ENCODE data around the gene RBFOX1. TPM values are rescaled to one million over a fixed set of nuclear protein-coding genes. Genes with fewer than 3 reads are reported as not detected.

The RBFOX1 gene
- total RNA-seq, 3 donors from 2014 or later: 4.1 to 7.7 (median 5.1) TPM

GRCh38 chr16:7458144-7458543 is 125.5 kb downstream of the RBFOX1 start:
- ATAC-seq: no peak
- H3K36me3 ChIP-seq (ENCODE audit: low read depth): no peaks in the 10 kb centered on the region
- intact Hi-C loops (cut with DNase I, micrococcal nuclease): no loop called here

GRCh38 chr16:7470344-7470743 is 137.7 kb downstream of the RBFOX1 start:
- Histone ChIP-seq H3K4me3 (no peak overlapping the region), H3K9me3 (no peaks in the 10 kb centered on the region), H3K4me1 (ENCODE audit: low read depth) (no peaks in the 10 kb centered on the region), H3K36me3 (ENCODE audit: low read depth) (no peaks in the 10 kb centered on the region)
- TF ChIP-seq CTCF (IDR thresholded peaks at IDR 0.05): no peak
- intact Hi-C loops (cut with DNase I, micrococcal nuclease): no loop called here
- ATAC-seq: no peak
- DNase-seq: no peak

More at GRCh38 chr16:7458144-7458543, 125.5 kb downstream of the RBFOX1 start:
- no peak for DNase-seq
- Histone ChIP-seq H3K4me1 (ENCODE audit: low read depth) (no peaks in the 10 kb centered on the region), H3K4me3 (no peak overlapping the region), H3K9me3 (no peaks in the 10 kb centered on the region)
- no peak for TF ChIP-seq CTCF (IDR thresholded peaks at IDR 0.05)

GRCh38 chr16:7471268-7471667 is 138.6 kb downstream of the RBFOX1 start:
- DNase-seq (no peak), ATAC-seq (no peak)
- no peaks in the 10 kb centered on the region for H3K36me3 ChIP-seq (ENCODE audit: low read depth)
- no peak overlapping the region for H3K4me3 ChIP-seq
- TF ChIP-seq CTCF (IDR thresholded peaks at IDR 0.05): no peak
- intact Hi-C loops (cut with DNase I, micrococcal nuclease): no loop called here
- no peaks in the 10 kb centered on the region for H3K4me1 ChIP-seq (ENCODE audit: low read depth)
- H3K9me3 ChIP-seq: no peaks in the 10 kb centered on the region

GRCh38 chr16:7482032-7482431 is 149.4 kb downstream of the RBFOX1 start:
- H3K9me3 ChIP-seq: no peaks in the 10 kb centered on the region
- no peak for ATAC-seq
- intact Hi-C loops (cut with DNase I, micrococcal nuclease): no loop called here

GRCh38 chr16:7482596-7483290 is 150.1 kb downstream of the RBFOX1 start:
- Histone ChIP-seq H3K4me1 (ENCODE audit: low read depth) (no peaks in the 10 kb centered on the region), H3K36me3 (ENCODE audit: low read depth) (no peaks in the 10 kb centered on the region), H3K4me3 (no peak overlapping the region), H3K9me3 (no peaks in the 10 kb centered on the region)
- DNase-seq (no peak), ATAC-seq (no peak)
- intact Hi-C loops (cut with DNase I, micrococcal nuclease): no loop called here
- no peak for TF ChIP-seq CTCF (IDR thresholded peaks at IDR 0.05)

More at GRCh38 chr16:7482032-7482431, 149.4 kb downstream of the RBFOX1 start:
- Histone ChIP-seq H3K4me1 (ENCODE audit: low read depth) (no peaks in the 10 kb centered on the region), H3K4me3 (no peak overlapping the region), H3K36me3 (ENCODE audit: low read depth) (no peaks in the 10 kb centered on the region)
- DNase-seq: no peak
- no peak for TF ChIP-seq CTCF (IDR thresholded peaks at IDR 0.05)
